H1 (cell line): Measurements from ENCODE around the gene DPEP1. TPM values are rescaled to one million over a fixed set of nuclear protein-coding genes. Genes with fewer than 3 reads are reported as not detected.

Experiments
- CTCF ChIA-PET: fragments of 300-600 bp; sonication (Branson Sonifier 250); formaldehyde crosslinking; loops from one replicate; lab custom pipeline; 2021; ENCODE audit not compliant: partially characterized antibody; lab: Charles Lee
- POLR2A ChIA-PET: fragments of 300-600 bp; sonication (Branson Sonifier 250); formaldehyde crosslinking; loops from one replicate; lab custom pipeline; 2021; ENCODE audit warnings: inconsistent platforms; ENCODE audit not compliant: partially characterized antibody; lab: Charles Lee
- DNase-seq, 2 experiments: peaks; one replicate each; pipeline versions ENCODE4 v3.0.0 to v3.0.0-alpha.2; 2010 to 2022; ENCODE audit warnings: low spot score in 2 of 2, low read depth in 1 of 2, mixed read lengths in 1 of 2
- FAIRE-seq: peaks from 2 replicates; lab custom pipeline; 2011; peaks lifted over from hg19 to GRCh38; lab: Jason Lieb, UNC
- H2AFZ ChIP-seq: 2 replicates; pipeline ENCODE4 v1.8.1; 2012; ENCODE audit warnings: low read length, inconsistent platforms
- H2AK5ac ChIP-seq: 2 replicates; pipeline ENCODE4 v1.6.1; 2013; ENCODE audit warnings: low read depth, low read length
- H2BK120ac ChIP-seq: replicated peaks from 2 replicates; pipeline ENCODE3; 2013; ENCODE audit warnings: low read depth, low read length, inconsistent platforms
- H2BK12ac ChIP-seq: 2 replicates; pipeline ENCODE4 v1.6.1; 2013; ENCODE audit warnings: low read depth, low read length
- H2BK15ac ChIP-seq: 2 replicates; pipeline ENCODE4 v1.6.1; 2013; ENCODE audit warnings: low read length
- H2BK20ac ChIP-seq: 2 replicates; pipeline ENCODE4 v1.6.1; 2013; ENCODE audit warnings: low read length
- H2BK5ac ChIP-seq: 2 replicates; pipeline ENCODE4 v1.6.1; 2013; ENCODE audit warnings: low read depth, low read length
- H3K14ac ChIP-seq: 2 replicates; pipeline ENCODE4 v1.6.1; 2013; ENCODE audit warnings: inconsistent platforms; ENCODE audit not compliant: insufficient read length
- H3K18ac ChIP-seq: 2 replicates; pipeline ENCODE4 v1.6.1; 2013; ENCODE audit warnings: low read length; ENCODE audit errors: extremely low read depth
- H3K23ac ChIP-seq: 2 replicates; pipeline ENCODE4 v1.6.1; 2013; ENCODE audit warnings: inconsistent platforms; ENCODE audit not compliant: insufficient read length
- H3K23me2 ChIP-seq: 2 replicates; pipeline ENCODE4 v1.6.1; 2013; ENCODE audit warnings: low read depth, low read length
- H3K27ac ChIP-seq: 2 replicates; pipeline ENCODE4 v1.6.1; 2011; ENCODE audit warnings: low read depth, low read length, inconsistent platforms
- H3K27me3 ChIP-seq, 4 experiments: replicated peaks in 1 of 4; 1 replicate in 1 of 4; 2 replicates in 3 of 4; pipeline versions ENCODE4 v1.6.1 to v1.8.1; 2011 to 2013; ENCODE audit warnings: low read length in 3 of 4, mild to moderate bottlenecking in 3 of 4, inconsistent platforms in 2 of 4, mixed read lengths in 2 of 4, moderate library complexity in 1 of 4; ENCODE audit not compliant: control insufficient read depth in 3 of 4, insufficient read depth in 3 of 4; ENCODE audit errors: extremely low read depth in 1 of 4
- H3K36me3 ChIP-seq, 4 experiments: 2 replicates each; pipeline versions ENCODE4 v1.6.1 to v1.8.1; 2011 to 2013; ENCODE audit warnings: mild to moderate bottlenecking in 4 of 4, low read length in 3 of 4, moderate library complexity in 2 of 4, control low read depth in 1 of 4, inconsistent platforms in 1 of 4; ENCODE audit not compliant: insufficient read depth in 4 of 4, control insufficient read depth in 2 of 4
- H3K4ac ChIP-seq: replicated peaks from 2 replicates; pipeline ENCODE3; 2013; ENCODE audit warnings: low read length, low read depth, mixed read lengths, inconsistent platforms; ENCODE audit not compliant: insufficient read length
- H3K4me1 ChIP-seq, 4 experiments: replicated peaks in 1 of 4; 1 replicate in 1 of 4; 2 replicates in 3 of 4; pipeline versions ENCODE4 v1.6.1 to v1.8.1; 2011 to 2013; ENCODE audit warnings: low read length in 3 of 4, inconsistent platforms in 2 of 4, mixed read lengths in 1 of 4; ENCODE audit not compliant: insufficient read depth in 4 of 4, control insufficient read depth in 3 of 4
- H3K4me2 ChIP-seq, 2 experiments: 2 replicates each; pipeline versions ENCODE4 v1.6.1 to v1.8.1; 2011 to 2013; ENCODE audit warnings: low read depth in 2 of 2, low read length in 2 of 2, control low read depth in 1 of 2, inconsistent platforms in 1 of 2, mild to moderate bottlenecking in 1 of 2; ENCODE audit not compliant: insufficient read depth in 1 of 2
- H3K4me3 ChIP-seq, 4 experiments: fragments of 200-600, 300-600 bp in 1 of 4; sonication (generic), shearing (Covaris generic), sonication (Bioruptor Twin) in 1 of 4; 2 replicates each; pipeline versions ENCODE4 v1.5.1 to v1.8.1; 2011 to 2016; ENCODE audit warnings: low read length in 4 of 4, low read depth in 3 of 4, control low read depth in 2 of 4, inconsistent platforms in 2 of 4, mild to moderate bottlenecking in 2 of 4, mixed read lengths in 1 of 4, moderate library complexity in 1 of 4; ENCODE audit not compliant: insufficient read depth in 2 of 4; ENCODE audit errors: extremely low read depth in 1 of 4
- H3K56ac ChIP-seq: replicated peaks from 2 replicates; pipeline ENCODE3; 2013; ENCODE audit warnings: low read depth, mild to moderate bottlenecking, mixed read lengths, low read length, inconsistent platforms; ENCODE audit not compliant: insufficient read length
- H3K79me1 ChIP-seq: 2 replicates; pipeline ENCODE4 v1.6.1; 2013; ENCODE audit warnings: low read depth, low read length, control low read depth
- H3K79me2 ChIP-seq, 2 experiments: 2 replicates each; pipeline versions ENCODE4 v1.6.1 to v1.8.1; 2012 to 2013; ENCODE audit warnings: low read length in 2 of 2, mild to moderate bottlenecking in 2 of 2, inconsistent platforms in 1 of 2; ENCODE audit not compliant: insufficient read depth in 2 of 2, control insufficient read depth in 1 of 2
- H3K9ac ChIP-seq, 4 experiments: replicated peaks in 1 of 4; 1 replicate in 1 of 4; 2 replicates in 3 of 4; pipeline versions ENCODE4 v1.6.1 to v1.8.1; 2011 to 2013; ENCODE audit warnings: low read depth in 3 of 4, low read length in 3 of 4, control low read depth in 2 of 4, mild to moderate bottlenecking in 2 of 4, moderate library complexity in 2 of 4, inconsistent platforms in 1 of 4; ENCODE audit errors: extremely low read depth in 1 of 4
- H3K9me3 ChIP-seq, 2 experiments: 2 replicates each; pipeline versions ENCODE4 v1.6.1 to v1.8.1; 2012 to 2013; ENCODE audit warnings: mild to moderate bottlenecking in 2 of 2, moderate library complexity in 2 of 2, control low read depth in 1 of 2, inconsistent platforms in 1 of 2, low read depth in 1 of 2, low read length in 1 of 2, mixed read lengths in 1 of 2; ENCODE audit not compliant: insufficient read depth in 2 of 2
- H4K20me1 ChIP-seq, 2 experiments: replicated peaks in 1 of 2; 2 replicates each; pipeline versions ENCODE3 to v1.8.1; 2011 to 2013; ENCODE audit warnings: inconsistent platforms in 2 of 2, low read length in 2 of 2, mild to moderate bottlenecking in 1 of 2; ENCODE audit not compliant: insufficient read depth in 2 of 2, control insufficient read depth in 1 of 2
- H4K5ac ChIP-seq: 2 replicates; pipeline ENCODE4 v1.6.1; 2013; ENCODE audit warnings: low read length, low read depth, mixed read lengths, inconsistent platforms; ENCODE audit not compliant: insufficient read length
- H4K8ac ChIP-seq: 2 replicates; pipeline ENCODE4 v1.8.0; 2013; ENCODE audit warnings: mild to moderate bottlenecking, moderate library complexity, low read length, inconsistent platforms; ENCODE audit not compliant: insufficient read depth; ENCODE audit errors: extremely low read depth
- H4K91ac ChIP-seq: replicated peaks from 2 replicates; pipeline ENCODE3; 2013; ENCODE audit warnings: low read length, mixed read lengths, inconsistent platforms; ENCODE audit not compliant: insufficient read length
- ASH2L ChIP-seq: fragments of 200-600, 300-600 bp; sonication (generic); IDR thresholded peaks from one replicate; pipeline ENCODE4 v1.7.1; 2017; ENCODE audit warnings: low read length
- BCL11A ChIP-seq, 2 experiments: IDR thresholded peaks; one replicate each; pipeline ENCODE4 v1.6.1; 2011; ENCODE audit warnings: low read depth in 2 of 2, low read length in 2 of 2, mild to moderate bottlenecking in 2 of 2
- GTF2F1 ChIP-seq: IDR thresholded peaks from 2 replicates; pipeline ENCODE4 v1.6.1; 2012; ENCODE audit warnings: low read depth, low read length, improper control_type of control experiment, borderline replicate concordance
- JUND ChIP-seq: IDR thresholded peaks from 2 replicates; pipeline ENCODE4 v1.6.1; 2011; ENCODE audit warnings: mild to moderate bottlenecking, improper control_type of control experiment, low read length
- PHF8 ChIP-seq: fragments of 200-600 bp; sonication (generic); conservative IDR thresholded peaks from 2 replicates; pipeline ENCODE4 v1.7.1; 2012; ENCODE audit warnings: low read depth, mild to moderate bottlenecking, inconsistent platforms, low read length, moderate library complexity
- RBBP5 ChIP-seq: IDR thresholded peaks from 2 replicates; pipeline ENCODE4 v1.7.1; 2012; ENCODE audit warnings: low read depth, mild to moderate bottlenecking, inconsistent platforms, low read length, moderate library complexity, borderline replicate concordance
- RFX5 ChIP-seq: IDR thresholded peaks from 2 replicates; pipeline ENCODE4 v1.6.1; 2011; ENCODE audit warnings: low read depth, low read length, improper control_type of control experiment, borderline replicate concordance
- SP1 ChIP-seq: IDR thresholded peaks from 2 replicates; pipeline ENCODE4 v1.6.1; 2011; ENCODE audit warnings: low read depth, low read length
- YY1 ChIP-seq: IDR thresholded peaks from 2 replicates; pipeline ENCODE4 v1.6.1; 2011; ENCODE audit warnings: low read depth, mild to moderate bottlenecking, low read length
- WGBS, 2 experiments: shearing (Covaris generic) in 1 of 2; methylation state at CpG; one replicate each; pipeline versions ENCODE4 v1.1.6 to v1.1.7; 2013 to 2015; ENCODE audit warnings: low lambda C conversion rate in 2 of 2, mixed read lengths in 2 of 2, inconsistent platforms in 1 of 2, low coverage in 1 of 2, missing lambda C conversion rate in 1 of 2; ENCODE audit not compliant: insufficient replicate concordance in 2 of 2, insufficient coverage in 1 of 2, insufficient read length in 1 of 2; ENCODE audit errors: extremely low coverage in 1 of 2, missing lambda C conversion rate in 1 of 2; 5-methylcytosine and 5-hydroxymethylcytosine counted together
- polyA plus RNA-seq, 7 experiments: library from polyadenylated mRNA; depleted of rRNA in 3 of 7; stranded (reverse) in 5 of 7; unstranded in 2 of 7; fragments of >200 nt in 5 of 7; fragments of 200-250 nt in 2 of 7; gene quantifications; 1 replicate in 5 of 7; 2 replicates in 1 of 7; 4 replicates in 1 of 7; pipeline versions ENCODE4 v1.2.1 to v1.2.3, GENCODE V29; 2011 to 2013; ENCODE audit warnings: missing spikeins in 2 of 7, mixed read lengths in 2 of 7
- total RNA-seq: library from RNA; stranded (reverse); fragmentation: NEBNext Ultra II Directional; extraction: Animal tissue kit (Norgen Biotek cat#: 25700); gene quantifications from 2 replicates; pipeline ENCODE4 v1.2.1, GENCODE V29; 2021

Gene DPEP1
- total and polyA plus RNA-seq, 2 of the 8 experiments (the other 6 are each of a cell fraction or from before 2014, with no cell fraction given), result 2.8 to 3.1 TPM

GRCh38 chr16:89660146-89660545 is 46.7 kb downstream of the DPEP1 start:
- no peak overlapping the region for H2AFZ ChIP-seq
- 95% methylated on average over 7 of the region's 7 CpGs; no CpG with 5 or more reads in 1 of the 2 experiments for WGBS, 2 experiments
- H3K27ac ChIP-seq, result no peak overlapping the region
- H4K5ac ChIP-seq, result no peak overlapping the region
- H3K4me3 ChIP-seq, result no peak overlapping the region
- no peaks in the 10 kb centered on the region for H3K27me3 ChIP-seq
- peaks cover 3 to 5% of the 10 kb centered on the region in 2 experiments for H4K20me1 ChIP-seq
- H4K8ac ChIP-seq, result no peak overlapping the region
- H3K79me2 ChIP-seq, result peaks cover 0 to 24% of the 10 kb centered on the region in 2 experiments; a peak in 2 of 4 replicates
- H3K79me1 ChIP-seq, result peaks cover 6% of the 10 kb centered on the region
- DNase-seq, result no peak
- no peak overlapping the region for H3K4ac ChIP-seq
- H3K4me1 ChIP-seq, result peaks cover 0 to 8% (median 3%) of the 10 kb centered on the region in 4 experiments; a peak in 3 of 7 replicates
- H2BK120ac ChIP-seq, result no peak overlapping the region
- ChIA-PET CTCF (interaction anchor here (1.5 to 1.7 kb wide), 2 partner anchors 9 to 61 kb away, joined by 3 to 7 read pairs; no protein-coding TSS in a partner anchor), POLR2A (no interaction called here)
- no peak overlapping the region for H2BK5ac ChIP-seq
- no peak overlapping the region for H2AK5ac ChIP-seq
- no peak overlapping the region for H3K4me2 ChIP-seq
- H3K14ac ChIP-seq, result no peak overlapping the region
- H2BK12ac ChIP-seq, result no peak overlapping the region
- H3K23ac ChIP-seq, result no peak overlapping the region
- no peak overlapping the region for H4K91ac ChIP-seq
- no peaks in the 10 kb centered on the region for H3K9me3 ChIP-seq
- TF ChIP-seq RBBP5 (no peak), YY1 (no peak), GTF2F1 (no peak), RFX5 (no peak), SP1 (no peak), BCL11A (IDR thresholded peaks at IDR 0.05; ENCODE audit: low read depth in 2 of 2, low read length in 2 of 2) (no peak), PHF8 (no peak), ASH2L (no peak), JUND (no peak)
- H3K18ac ChIP-seq, result no peak overlapping the region
- no peak overlapping the region for H2BK20ac ChIP-seq
- FAIRE-seq, result no peak
- peaks cover 0 to 22% (median 11%) of the 10 kb centered on the region in 4 experiments; a peak in 6 of 8 replicates for H3K36me3 ChIP-seq
- H3K9ac ChIP-seq, result no peak overlapping the region
- peaks cover 8% of the 10 kb centered on the region for H3K23me2 ChIP-seq
- H3K56ac ChIP-seq, result no peak overlapping the region
- H2BK15ac ChIP-seq, result no peak overlapping the region
